Measurements from ENCODE around the gene CKS1B.
"Not testable (repeated sequence)": the region's sequence is repeated elsewhere in the genome, so short reads cannot be mapped to it uniquely, and the experiment has no call there.

The CKS1B gene

DNA sequence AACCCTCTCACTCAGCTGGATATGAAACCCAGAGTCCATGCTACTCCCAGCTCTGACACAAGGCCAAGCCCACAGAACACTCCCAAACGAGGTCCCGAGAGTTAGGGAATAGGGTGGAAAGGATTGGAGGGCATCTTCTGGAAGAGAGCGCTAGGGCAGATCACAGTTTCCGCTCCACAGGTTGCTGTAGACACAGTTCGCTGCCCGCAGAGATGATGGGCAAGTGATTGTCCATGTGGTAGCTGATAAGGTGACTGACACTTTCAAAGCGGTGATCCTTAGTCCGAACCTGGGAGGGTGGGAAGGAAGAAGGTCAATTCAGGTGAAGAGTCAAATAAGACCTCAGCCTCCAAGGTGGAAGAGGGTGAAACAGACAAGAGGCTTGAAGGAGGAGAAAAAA lies 10.8 kb upstream of the CKS1B start:
- no peak for DNase-seq (ENCODE audit: low read depth in 2 of 2, low spot score in 1 of 2)

- no peak for DNase-seq (ENCODE audit: low read depth in 2 of 2, low spot score in 1 of 2)
Observed at GRCh38 chr1:154964359-154964758, 10.1 kb upstream of the CKS1B start.

DNA sequence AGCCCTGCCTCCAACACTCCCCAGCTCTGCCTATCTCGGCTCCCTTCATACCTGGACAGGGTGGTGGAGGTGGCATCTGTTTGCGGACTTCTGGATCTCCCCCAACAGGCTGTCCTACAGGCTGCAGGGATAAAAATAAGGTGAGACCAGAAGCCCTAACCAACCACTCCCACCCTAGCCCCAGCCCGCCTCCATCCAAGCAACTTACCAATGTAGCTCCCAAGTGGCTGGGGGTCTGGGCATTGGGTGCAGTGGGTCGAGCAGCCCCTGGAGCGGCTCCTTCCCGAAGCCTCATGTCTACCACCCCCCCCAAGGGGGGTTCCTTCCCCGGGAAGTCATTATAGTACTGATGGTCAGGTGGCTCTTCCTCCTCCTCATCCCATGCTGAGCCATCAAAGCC lies 8.4 kb upstream of the CKS1B start:
- no peak for DNase-seq (ENCODE audit: low read depth in 2 of 2, low spot score in 1 of 2)

DNA sequence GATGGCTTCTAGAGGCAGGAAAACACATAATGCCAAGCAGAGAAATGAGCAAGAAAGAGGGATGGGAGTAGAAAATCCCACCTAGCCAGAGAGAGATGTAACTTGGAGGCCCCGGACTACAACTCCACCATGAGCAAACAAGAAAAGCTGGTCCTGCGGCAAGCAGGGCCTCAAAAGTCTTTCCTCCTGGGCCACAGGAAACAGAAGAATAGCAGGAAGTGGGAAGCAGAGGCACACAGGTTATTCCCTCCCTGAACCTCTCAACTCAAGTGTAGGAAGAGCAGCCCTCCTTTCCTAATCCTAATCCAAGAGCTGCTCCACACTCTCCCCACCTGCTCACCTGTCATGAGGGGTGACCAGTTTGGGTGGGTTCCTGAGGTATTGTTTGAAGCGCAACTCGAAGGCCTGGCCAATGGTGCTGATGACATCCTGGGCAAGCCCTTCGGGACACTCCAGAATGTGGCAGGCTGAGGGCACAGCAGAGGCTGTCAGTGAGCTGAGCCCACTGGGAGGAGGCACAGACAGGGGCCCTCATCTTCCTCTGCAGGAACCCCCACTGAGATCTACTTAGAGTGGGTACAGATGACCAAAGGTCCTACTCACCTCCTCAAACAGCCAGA lies 7.0 kb upstream of the CKS1B start:
- no peak for DNase-seq (ENCODE audit: low read depth in 2 of 2, low spot score in 1 of 2)

DNA sequence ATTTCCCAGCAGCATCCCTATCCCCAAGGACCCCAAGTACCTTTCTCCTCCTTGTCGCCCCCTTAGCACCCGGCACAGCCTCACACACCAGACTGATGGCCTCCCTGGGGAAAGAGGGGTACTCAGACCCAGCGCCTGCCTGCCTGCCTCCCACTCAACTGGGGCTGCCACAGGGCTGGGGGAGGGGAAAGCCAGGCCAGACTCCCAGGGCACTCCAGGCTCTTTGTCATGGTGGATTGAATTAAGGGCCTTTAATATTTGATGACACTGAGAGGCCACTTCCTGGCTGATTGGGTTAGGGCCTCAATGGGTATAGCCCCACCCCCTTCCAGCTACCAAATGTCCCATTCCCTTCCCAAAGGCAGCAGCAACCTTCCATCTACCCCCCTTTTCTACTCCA lies 5.8 kb upstream of the CKS1B start:
- DNase-seq (ENCODE audit: low read depth in 2 of 2, low spot score in 1 of 2) = no peak

DNA sequence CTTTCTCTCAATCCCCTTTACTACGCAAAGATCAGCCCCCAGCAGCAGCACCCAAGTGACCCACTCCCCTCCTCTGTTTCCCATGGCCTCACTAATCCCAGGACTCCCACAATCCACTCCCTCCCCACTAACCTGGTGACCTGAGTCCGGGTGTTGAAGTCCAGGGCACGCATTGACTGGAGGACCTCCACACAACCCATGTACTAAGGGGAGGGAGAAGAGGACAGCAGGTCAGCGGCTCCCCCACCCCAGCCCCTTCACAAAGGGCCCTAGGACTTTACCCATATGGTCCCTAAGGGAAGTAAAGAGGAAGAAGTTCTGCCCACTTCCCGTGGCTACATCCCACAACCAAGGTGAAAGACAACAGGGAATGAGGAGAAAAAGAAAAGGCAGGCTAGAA lies 5.2 kb upstream of the CKS1B start:
- no peak for DNase-seq (ENCODE audit: low read depth in 2 of 2, low spot score in 1 of 2)

- DNase-seq (ENCODE audit: low read depth in 2 of 2, low spot score in 1 of 2) = no peak
Observed at GRCh38 chr1:154969860-154970452, 4.5 kb upstream of the CKS1B start.

DNA sequence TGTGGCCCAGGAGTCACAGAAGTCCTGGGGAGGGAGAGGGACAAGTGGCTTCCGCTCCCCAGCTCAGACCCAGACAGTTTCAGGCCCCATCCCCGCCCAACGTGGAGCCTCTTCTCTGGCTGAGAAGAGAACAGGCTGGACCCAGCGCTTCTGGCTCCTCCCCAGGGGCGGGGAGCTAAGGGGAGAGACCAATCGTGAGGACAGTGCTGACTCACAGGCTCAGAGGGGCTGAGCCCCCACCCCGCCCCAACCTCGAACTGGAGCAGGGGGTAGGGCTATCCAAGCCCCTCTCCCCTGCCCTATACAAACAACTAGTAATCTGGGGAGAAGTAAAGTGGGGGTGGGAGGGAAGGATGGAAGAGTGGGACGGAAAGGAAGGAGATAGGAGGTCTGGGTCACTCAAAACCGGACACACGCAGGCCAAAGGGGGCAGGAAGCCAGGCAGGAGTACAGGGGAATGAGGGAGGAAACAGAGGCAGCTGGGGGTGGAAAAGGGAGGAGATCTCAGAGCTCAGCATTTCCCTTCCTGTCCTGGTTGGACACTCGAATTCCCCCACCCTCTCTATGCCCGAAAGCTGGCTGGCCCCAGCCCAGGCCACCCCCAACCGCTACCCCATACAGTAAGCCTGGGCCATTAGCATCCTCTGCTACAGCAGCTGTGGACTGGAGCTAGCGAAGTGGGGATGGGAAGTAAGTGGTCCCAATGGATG lies 3.7 kb upstream of the CKS1B start, which contains the start of gene SHC1:
Gene SHC1 (minus strand): TSS at position 117 of the 710 bp plus-strand sequence. CDS start 221 bp downstream, outside the sequence.
- DNase-seq (ENCODE audit: low read depth in 2 of 2, low spot score in 1 of 2) = no peak

DNA sequence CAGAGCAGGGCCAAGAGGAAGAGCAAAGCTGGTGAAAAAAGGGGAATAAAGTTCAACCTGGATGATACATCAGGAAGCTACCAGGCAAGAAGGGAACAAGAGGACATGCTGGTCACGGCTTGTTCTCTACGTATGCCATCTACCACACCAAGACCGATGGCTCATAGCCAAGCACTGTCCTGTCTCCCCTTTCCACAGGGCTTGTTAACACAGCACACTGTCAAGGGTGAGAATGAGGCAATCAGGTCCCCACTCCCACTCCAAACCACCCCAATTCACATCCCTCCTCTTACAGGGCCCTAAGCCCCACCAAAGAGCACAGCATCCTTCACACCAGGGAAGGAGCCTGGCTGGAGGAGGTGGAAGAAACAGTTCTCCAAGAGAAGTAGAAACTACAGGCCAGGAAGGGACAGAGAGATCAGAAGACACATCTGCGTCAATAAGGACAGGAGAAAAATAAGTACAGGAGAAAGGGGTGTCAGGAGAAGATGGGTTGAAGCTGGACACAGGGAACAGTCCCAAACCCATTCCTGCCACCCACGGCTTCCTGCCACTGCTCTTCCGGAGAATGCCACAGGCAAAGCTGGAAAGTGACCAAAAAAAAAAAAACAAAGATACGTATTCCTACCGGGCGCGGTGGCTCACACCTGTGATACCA lies 3.0 kb upstream of the CKS1B start:
- no peak for DNase-seq (ENCODE audit: low read depth in 2 of 2, low spot score in 1 of 2)

DNA sequence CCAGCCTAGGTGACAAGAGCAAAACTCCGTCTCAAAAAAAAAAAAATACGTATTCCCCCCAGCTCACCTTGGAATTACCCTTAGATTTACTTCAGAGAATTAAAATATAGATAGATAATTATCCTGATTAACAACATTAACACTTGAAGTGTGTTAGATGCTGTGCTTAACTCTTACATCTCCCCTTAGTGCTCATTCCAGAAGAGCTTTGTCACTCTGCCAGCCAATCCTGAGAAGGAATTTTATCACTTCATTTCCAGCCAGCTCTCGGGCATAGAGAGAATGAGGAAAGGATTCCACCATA lies 2.3 kb upstream of the CKS1B start:
- DNase-seq (ENCODE audit: low read depth in 2 of 2, low spot score in 1 of 2) = no peak

GRCh38 chr1:154972517-154973343 lies 1.8 kb upstream of the CKS1B start:
- no peak for DNase-seq (ENCODE audit: low read depth in 2 of 2, low spot score in 1 of 2)

DNA sequence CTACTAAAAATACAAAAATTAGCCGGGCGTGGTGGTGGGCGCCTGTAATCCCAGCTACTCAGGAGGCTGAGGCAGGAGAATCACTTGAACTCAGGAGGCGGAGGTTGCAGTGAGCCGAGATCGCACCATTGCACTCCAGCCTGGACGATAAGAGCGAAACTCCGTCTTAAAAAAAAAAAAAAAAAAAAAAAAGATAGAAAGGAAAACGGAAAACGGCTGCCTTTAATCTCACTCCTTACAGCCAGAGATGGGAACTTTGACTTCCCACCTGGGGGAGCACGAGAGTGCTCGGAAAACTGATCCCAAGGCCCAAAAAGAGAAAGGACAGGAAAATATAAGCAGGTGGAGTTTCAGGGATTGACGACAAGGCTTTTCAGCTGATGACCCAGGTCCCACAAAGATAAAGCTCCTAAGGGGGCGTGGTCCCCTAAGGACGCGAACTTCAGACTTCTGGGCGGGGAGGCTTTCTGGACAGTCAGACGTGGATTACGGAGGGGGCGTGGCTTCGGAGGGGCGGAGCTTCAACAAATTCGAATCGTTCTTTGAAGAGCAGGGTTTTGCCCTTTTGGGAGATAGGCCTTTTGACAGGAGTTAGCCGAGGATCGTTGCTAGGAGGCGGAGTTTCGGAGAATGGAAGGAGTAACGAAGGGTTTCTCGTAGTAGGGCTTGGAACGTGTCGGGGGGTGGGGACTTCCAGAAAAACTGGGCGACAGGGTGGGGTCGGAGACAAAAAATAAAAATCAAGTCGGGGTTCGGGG lies 958 bp upstream of the CKS1B start:
- peak; percentile 82 to 89 for DNase-seq (ENCODE audit: low read depth in 2 of 2, low spot score in 1 of 2)

GRCh38 chr1:154974808-154975408 lies 427 bp downstream of the CKS1B start:
- DNase-seq (ENCODE audit: low read depth in 2 of 2, low spot score in 1 of 2) = peak; percentile 89

DNA sequence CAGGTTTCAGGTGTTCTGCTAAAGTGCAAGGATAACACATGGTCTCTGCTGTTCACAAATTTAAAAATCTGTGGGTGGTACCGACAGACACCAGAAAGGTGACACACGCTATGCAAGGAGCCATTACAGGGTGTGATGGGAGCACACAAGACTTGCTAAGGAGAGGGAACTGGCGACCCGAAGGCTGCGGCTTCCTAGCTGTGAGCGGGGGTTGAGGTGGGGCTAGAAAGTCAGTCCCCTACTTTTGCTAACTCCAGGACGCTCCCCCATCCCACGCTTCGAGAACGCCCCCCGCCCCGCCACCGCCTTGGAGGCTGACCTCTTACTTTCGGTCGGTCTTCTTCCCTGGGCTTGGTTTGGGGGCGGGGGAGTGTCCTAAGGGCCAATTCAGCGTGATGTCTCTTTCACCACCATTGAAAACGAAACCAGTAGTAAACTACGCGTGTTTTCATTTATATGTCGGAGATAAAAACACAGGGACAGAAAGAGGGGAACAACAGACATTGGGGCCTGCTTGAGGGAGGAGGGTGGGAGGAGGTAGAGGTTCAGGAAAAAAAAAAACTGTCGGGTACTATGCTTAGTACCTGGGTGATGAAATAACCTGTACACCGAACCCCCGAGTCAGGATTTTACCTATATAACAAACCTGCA lies 1.1 kb downstream of the CKS1B start:
- DNase-seq (ENCODE audit: low read depth in 2 of 2, low spot score in 1 of 2) = peak in 1 of 2 donors; percentile 38

- not testable (repeated sequence) for DNase-seq (ENCODE audit: low read depth in 2 of 2, low spot score in 1 of 2)
Observed at GRCh38 chr1:154977762-154978161, 3.3 kb downstream of the CKS1B start.

DNA sequence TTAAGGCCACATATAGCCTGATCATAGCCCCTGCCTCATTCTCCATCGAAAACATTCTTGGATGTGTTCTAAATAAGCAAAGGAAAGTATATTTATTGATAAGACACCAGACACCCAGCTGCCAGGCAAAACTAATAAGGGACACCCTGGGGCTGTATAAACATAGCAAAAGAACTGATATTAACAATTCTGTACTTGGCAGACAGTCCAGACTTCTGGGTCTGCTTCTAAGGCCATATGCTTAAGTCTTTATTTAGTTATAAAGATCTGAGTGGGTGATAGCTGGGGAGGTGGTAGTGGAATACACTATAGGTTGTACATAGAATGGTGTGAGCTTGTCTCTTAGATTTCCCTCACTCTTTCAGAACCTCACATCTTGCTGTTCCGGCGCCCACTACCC lies 3.9 kb downstream of the CKS1B start:
- no peak for DNase-seq (ENCODE audit: low read depth in 2 of 2, low spot score in 1 of 2)

- no peak for DNase-seq (ENCODE audit: low read depth in 2 of 2, low spot score in 1 of 2)
Observed at GRCh38 chr1:154982341-154982740, 7.9 kb downstream of the CKS1B start.

GRCh38 chr1:154982897-154983648 lies 8.6 kb downstream of the CKS1B start, which contains the start of gene FLAD1:
FLAD1 (plus strand) TSS chr1:154983344; CDS start chr1:154983695, 351 bp downstream.
- DNase-seq (ENCODE audit: low read depth in 2 of 2, low spot score in 1 of 2) = peak; percentile 80 to 88
